ENCODE results near the gene IQSEC1. TPM values are rescaled to one million over a fixed set of nuclear protein-coding genes. Genes with fewer than 3 reads are reported as not detected.

IQSEC1 gene
- total and polyA plus RNA-seq, 9 of the 15 experiments (the other 6 are each of a cell fraction or from before 2014, with no cell fraction given) = 0.56 to 39.0 (median 6.8) TPM

DNA sequence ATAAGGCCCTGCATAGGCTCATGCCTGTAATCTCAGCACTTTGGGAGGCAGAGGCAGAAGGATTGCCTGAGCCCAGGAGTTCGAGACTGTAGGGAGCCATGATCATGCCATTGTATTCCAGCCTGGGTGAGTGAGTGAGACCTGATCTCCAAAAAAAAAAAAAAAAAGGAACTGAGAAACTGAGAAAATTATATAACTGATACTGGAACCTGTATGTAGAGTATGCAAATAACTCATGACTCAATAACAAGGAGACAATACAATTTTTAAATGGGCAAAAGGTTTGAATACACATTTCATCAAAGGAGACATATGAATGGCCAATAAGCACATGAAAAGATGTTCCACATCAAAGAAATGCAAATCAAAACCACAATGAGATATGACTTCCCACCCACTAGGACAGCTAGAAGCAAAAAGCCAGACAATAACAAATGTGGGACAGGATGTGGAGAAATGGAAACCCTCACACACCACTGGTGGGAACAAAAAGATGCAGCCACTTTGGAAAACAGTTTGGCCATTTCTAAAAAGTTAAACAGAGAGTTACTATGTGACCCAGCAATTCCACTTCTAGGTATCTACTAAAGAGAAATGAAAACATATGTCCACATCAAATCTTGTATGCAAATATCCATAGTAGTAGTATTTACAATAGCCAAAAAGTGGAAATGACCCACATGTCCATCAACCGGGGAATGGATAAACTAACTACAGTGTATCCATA is 70.7 kb downstream of the IQSEC1 start (continued):
- TF ChIP-seq, protein P1, sequence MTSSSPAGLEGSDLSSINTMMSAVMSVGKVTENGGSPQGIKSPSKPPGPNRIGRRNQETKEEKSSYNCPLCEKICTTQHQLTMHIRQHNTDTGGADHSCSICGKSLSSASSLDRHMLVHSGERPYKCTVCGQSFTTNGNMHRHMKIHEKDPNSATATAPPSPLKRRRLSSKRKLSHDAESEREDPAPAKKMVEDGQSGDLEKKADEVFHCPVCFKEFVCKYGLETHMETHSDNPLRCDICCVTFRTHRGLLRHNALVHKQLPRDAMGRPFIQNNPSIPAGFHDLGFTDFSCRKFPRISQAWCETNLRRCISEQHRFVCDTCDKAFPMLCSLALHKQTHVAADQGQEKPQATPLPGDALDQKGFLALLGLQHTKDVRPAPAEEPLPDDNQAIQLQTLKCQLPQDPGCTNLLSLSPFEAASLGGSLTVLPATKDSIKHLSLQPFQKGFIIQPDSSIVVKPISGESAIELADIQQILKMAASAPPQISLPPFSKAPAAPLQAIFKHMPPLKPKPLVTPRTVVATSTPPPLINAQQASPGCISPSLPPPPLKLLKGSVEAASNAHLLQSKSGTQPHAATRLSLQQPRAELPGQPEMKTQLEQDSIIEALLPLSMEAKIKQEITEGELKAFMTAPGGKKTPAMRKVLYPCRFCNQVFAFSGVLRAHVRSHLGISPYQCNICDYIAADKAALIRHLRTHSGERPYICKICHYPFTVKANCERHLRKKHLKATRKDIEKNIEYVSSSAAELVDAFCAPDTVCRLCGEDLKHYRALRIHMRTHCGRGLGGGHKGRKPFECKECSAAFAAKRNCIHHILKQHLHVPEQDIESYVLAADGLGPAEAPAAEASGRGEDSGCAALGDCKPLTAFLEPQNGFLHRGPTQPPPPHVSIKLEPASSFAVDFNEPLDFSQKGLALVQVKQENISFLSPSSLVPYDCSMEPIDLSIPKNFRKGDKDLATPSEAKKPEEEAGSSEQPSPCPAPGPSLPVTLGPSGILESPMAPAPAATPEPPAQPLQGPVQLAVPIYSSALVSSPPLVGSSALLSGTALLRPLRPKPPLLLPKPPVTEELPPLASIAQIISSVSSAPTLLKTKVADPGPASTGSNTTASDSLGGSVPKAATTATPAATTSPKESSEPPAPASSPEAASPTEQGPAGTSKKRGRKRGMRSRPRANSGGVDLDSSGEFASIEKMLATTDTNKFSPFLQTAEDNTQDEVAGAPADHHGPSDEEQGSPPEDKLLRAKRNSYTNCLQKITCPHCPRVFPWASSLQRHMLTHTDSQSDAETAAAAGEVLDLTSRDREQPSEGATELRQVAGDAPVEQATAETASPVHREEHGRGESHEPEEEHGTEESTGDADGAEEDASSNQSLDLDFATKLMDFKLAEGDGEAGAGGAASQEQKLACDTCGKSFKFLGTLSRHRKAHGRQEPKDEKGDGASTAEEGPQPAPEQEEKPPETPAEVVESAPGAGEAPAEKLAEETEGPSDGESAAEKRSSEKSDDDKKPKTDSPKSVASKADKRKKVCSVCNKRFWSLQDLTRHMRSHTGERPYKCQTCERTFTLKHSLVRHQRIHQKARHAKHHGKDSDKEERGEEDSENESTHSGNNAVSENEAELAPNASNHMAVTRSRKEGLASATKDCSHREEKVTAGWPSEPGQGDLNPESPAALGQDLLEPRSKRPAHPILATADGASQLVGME (CRISPR knock-in tag; IDR thresholded peaks at IDR 0.05) = no peak
- TF ChIP-seq, protein P2, sequence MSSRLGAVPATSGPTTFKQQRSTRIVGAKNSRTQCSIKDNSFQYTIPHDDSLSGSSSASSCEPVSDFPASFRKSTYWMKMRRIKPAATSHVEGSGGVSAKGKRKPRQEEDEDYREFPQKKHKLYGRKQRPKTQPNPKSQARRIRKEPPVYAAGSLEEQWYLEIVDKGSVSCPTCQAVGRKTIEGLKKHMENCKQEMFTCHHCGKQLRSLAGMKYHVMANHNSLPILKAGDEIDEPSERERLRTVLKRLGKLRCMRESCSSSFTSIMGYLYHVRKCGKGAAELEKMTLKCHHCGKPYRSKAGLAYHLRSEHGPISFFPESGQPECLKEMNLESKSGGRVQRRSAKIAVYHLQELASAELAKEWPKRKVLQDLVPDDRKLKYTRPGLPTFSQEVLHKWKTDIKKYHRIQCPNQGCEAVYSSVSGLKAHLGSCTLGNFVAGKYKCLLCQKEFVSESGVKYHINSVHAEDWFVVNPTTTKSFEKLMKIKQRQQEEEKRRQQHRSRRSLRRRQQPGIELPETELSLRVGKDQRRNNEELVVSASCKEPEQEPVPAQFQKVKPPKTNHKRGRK (tag; IDR thresholded peaks at IDR 0.05) = no peak
- TF ChIP-seq XRCC5 (IDR thresholded peaks at IDR 0.05; ENCODE audit: low read depth, low read length) = no peak
- peak; percentile 58; the same call in 1 of the 2 replicates for TF ChIP-seq ZNF23 (CRISPR knock-in tag; IDR thresholded peaks at IDR 0.05)
- TF ChIP-seq HNRNPLL (IDR thresholded peaks at IDR 0.05; ENCODE audit: low read depth, low read length, poor library complexity, severe bottlenecking) = no peak
- TF ChIP-seq, protein P3, sequence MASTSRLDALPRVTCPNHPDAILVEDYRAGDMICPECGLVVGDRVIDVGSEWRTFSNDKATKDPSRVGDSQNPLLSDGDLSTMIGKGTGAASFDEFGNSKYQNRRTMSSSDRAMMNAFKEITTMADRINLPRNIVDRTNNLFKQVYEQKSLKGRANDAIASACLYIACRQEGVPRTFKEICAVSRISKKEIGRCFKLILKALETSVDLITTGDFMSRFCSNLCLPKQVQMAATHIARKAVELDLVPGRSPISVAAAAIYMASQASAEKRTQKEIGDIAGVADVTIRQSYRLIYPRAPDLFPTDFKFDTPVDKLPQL (IDR thresholded peaks at IDR 0.05; ENCODE audit: extremely low read depth, insufficient read length) = peak; percentile 99
- TF ChIP-seq, protein P4, sequence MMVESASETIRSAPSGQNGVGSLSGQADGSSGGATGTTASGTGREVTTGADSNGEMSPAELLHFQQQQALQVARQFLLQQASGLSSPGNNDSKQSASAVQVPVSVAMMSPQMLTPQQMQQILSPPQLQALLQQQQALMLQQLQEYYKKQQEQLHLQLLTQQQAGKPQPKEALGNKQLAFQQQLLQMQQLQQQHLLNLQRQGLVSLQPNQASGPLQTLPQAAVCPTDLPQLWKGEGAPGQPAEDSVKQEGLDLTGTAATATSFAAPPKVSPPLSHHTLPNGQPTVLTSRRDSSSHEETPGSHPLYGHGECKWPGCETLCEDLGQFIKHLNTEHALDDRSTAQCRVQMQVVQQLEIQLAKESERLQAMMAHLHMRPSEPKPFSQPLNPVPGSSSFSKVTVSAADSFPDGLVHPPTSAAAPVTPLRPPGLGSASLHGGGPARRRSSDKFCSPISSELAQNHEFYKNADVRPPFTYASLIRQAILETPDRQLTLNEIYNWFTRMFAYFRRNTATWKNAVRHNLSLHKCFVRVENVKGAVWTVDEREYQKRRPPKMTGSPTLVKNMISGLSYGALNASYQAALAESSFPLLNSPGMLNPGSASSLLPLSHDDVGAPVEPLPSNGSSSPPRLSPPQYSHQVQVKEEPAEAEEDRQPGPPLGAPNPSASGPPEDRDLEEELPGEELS (CRISPR knock-in tag; IDR thresholded peaks at IDR 0.05; ENCODE audit: borderline replicate concordance) = no peak
- TF ChIP-seq, protein P5, sequence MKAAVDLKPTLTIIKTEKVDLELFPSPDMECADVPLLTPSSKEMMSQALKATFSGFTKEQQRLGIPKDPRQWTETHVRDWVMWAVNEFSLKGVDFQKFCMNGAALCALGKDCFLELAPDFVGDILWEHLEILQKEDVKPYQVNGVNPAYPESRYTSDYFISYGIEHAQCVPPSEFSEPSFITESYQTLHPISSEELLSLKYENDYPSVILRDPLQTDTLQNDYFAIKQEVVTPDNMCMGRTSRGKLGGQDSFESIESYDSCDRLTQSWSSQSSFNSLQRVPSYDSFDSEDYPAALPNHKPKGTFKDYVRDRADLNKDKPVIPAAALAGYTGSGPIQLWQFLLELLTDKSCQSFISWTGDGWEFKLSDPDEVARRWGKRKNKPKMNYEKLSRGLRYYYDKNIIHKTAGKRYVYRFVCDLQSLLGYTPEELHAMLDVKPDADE (conservative IDR thresholded peaks at IDR 0.05; ENCODE audit: control insufficient read depth, low read depth, low read length) = no peak; the same call in 1 of the 2 replicates
- no peak for TF ChIP-seq FOXP1 (CRISPR knock-in tag; IDR thresholded peaks at IDR 0.05)
- peak; percentile 82 for TF ChIP-seq ARHGAP35 (IDR thresholded peaks at IDR 0.05; ENCODE audit: partially characterized antibody)
- no peak for TF ChIP-seq ZNF41 (CRISPR knock-in tag; conservative IDR thresholded peaks at IDR 0.05)
- no peak for TF ChIP-seq CC2D1A (IDR thresholded peaks at IDR 0.05)
- TF ChIP-seq ZFX (CRISPR knock-in tag; IDR thresholded peaks at IDR 0.05) = no peak
- no peak for TF ChIP-seq JUN (IDR thresholded peaks at IDR 0.05; ENCODE audit: borderline replicate concordance, low read depth, low read length)
- no peak for TF ChIP-seq JUN (CRISPR knock-in tag; IDR thresholded peaks at IDR 0.05; ENCODE audit: borderline replicate concordance)
